Mammary epithelial cell (primary cell): ENCODE measurements around the gene KSR2.

ENCODE experiments used
- EZH2 ChIP-seq: IDR thresholded peaks from 2 replicates; pipeline ENCODE4 v1.6.1; 2012; ENCODE audit warnings: low read length, inconsistent platforms, borderline replicate concordance
- TF ChIP-seq, protein P1 (sequence below), 2 donors: IDR thresholded peaks in 1 of 2; conservative IDR thresholded peaks in 1 of 2; 2 replicates each; pipeline ENCODE4 v1.5.1; 2011 to 2012; ENCODE audit warnings: inconsistent platforms in 2 of 2, low read length in 2 of 2, mild to moderate bottlenecking in 2 of 2, control low read depth in 1 of 2, low read depth in 1 of 2; ENCODE audit not compliant: insufficient read depth in 1 of 2; ENCODE audit errors: extremely low read depth in 1 of 2

DNA sequence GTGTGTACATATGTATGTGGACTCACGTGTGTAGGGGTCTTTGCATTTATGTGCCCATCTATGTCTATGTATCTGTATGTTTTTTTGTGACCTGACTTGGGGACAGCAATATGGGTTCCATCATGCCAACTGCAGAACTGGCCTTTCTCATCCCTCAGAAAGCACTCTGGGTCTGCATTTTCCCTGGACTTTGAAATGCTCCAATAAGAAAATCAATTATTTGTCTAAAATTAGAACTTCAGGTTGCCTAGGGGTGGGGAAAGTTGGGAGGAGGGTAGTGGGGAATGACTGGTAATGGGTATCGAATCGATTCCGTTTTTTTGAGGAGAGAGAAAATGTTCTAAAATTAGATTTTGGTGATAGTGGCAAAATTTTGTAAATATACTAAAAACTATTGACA lies 466.6 kb downstream of the KSR2 start:
- TF ChIP-seq, protein P1, sequence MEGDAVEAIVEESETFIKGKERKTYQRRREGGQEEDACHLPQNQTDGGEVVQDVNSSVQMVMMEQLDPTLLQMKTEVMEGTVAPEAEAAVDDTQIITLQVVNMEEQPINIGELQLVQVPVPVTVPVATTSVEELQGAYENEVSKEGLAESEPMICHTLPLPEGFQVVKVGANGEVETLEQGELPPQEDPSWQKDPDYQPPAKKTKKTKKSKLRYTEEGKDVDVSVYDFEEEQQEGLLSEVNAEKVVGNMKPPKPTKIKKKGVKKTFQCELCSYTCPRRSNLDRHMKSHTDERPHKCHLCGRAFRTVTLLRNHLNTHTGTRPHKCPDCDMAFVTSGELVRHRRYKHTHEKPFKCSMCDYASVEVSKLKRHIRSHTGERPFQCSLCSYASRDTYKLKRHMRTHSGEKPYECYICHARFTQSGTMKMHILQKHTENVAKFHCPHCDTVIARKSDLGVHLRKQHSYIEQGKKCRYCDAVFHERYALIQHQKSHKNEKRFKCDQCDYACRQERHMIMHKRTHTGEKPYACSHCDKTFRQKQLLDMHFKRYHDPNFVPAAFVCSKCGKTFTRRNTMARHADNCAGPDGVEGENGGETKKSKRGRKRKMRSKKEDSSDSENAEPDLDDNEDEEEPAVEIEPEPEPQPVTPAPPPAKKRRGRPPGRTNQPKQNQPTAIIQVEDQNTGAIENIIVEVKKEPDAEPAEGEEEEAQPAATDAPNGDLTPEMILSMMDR (conservative IDR thresholded peaks at IDR 0.05 in 1 of 2, IDR thresholded peaks at IDR 0.05 in 1 of 2; ENCODE audit: extremely low read depth in 1 of 2, insufficient read depth in 1 of 2, low read depth in 1 of 2, low read length in 2 of 2), result no peak
- TF ChIP-seq EZH2, result no peak
